ENCODE results near the gene P4HA2.

DNA sequence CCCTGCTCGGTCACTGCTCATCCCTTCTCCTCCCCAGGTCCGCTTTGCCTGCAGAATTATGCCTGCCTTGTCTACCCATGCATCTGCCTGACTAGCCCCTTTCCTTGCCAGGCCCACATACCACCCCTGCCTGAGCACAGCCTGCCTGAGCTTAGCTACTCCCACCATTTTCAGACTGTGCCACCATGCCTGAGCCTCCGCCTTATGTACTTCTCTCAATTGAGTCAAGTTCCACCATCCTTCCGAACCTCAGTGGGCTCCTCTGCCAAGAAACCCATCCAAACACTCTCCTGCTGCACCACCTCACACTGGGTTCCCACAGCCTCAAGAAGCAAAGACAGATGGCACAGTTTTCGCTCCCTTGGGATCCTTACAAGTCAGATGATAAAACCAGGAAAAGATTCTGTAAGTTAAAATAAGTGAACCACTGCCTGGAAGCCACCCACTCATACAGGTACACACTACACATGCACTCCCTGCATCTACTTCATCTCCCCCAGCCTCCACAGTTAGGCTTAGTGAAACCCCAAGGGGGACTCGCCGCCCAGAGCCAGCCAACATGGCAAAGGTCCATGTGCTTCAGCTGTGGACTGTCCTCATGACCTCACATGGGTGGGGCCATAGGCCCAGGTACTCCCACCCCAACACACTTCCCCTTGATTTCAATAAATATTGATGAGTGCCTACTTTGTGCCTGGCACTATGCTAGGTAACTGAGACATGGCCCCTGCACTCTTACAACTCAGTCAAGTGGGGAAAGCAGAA lies 23.1 kb downstream of the P4HA2 start:
- TF ChIP-seq FOXM1 (CRISPR knock-in tag; IDR thresholded peaks at IDR 0.05), result no peak
- no peak for TF ChIP-seq ZNF878 (CRISPR knock-in tag; IDR thresholded peaks at IDR 0.05)
- no peak for TF ChIP-seq ZNF780A (CRISPR knock-in tag; IDR thresholded peaks at IDR 0.05)
